ENCODE data around the gene ZNF555. TPM values are rescaled to one million over a fixed set of nuclear protein-coding genes. Genes with fewer than 3 reads are reported as not detected.

Gene ZNF555
- total and polyA plus RNA-seq, 2 of the 13 experiments (the other 11 are each of a cell fraction or from before 2014, with no cell fraction given), result 5.0 to 8.0 TPM

DNA sequence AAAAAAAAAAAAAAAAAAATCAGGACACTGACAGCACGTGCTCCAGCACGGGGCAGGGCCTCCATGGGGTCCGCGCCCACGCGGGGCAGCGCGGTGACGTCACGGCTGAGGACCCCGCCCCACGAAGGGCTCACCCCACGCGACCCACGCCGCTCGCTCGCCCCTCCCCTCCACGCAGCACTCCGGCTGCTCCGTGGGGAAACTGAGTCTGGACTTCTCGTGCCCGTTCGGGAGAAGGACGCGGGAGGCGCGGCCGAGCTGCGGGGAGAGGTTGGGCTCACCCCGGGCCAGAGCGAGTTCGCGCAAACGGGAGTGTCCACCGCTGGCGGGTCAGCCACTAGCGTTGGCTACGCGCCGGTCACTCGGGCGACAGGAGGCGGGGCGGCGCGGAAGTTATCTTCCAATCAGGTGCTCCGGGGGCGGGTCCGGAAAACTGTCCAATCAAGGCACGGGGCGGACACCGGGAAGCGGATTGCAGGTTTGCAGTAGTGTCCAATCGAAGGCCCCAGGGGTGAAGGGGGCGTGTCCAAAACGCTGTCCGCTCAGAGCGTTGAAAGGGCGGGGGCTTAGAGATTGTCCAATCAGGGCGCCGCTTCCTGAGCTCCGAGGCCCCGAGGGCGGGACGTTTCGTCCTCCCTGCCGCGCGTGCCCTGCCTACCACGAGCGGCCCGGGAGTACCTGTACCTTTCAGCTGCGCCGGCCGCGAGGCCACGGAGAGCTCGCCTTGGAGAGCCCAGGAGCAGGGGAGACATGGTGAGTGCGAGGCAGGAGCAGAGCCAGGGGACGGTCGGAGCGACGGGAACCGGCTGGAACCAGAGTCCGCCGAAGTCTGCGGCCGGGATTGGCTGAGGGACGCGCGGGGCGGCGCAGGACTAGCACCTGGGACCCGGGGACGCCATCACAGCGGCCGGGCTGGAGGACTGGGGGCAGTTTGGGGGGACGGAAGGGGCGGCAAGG is 59.3 kb downstream of the ZNF555 start, which contains the start of gene ZNF57 (continued):
- TF ChIP-seq, protein P1, sequence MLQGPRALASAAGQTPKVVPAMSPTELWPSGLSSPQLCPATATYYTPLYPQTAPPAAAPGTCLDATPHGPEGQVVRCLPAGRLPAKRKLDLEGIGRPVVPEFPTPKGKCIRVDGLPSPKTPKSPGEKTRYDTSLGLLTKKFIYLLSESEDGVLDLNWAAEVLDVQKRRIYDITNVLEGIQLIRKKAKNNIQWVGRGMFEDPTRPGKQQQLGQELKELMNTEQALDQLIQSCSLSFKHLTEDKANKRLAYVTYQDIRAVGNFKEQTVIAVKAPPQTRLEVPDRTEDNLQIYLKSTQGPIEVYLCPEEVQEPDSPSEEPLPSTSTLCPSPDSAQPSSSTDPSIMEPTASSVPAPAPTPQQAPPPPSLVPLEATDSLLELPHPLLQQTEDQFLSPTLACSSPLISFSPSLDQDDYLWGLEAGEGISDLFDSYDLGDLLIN (CRISPR knock-in tag; IDR thresholded peaks at IDR 0.05; ENCODE audit: borderline replicate concordance), result no peak
- TF ChIP-seq ZBTB42 (CRISPR knock-in tag; IDR thresholded peaks at IDR 0.05), result no peak
- TF ChIP-seq NFE2L2 (IDR thresholded peaks at IDR 0.05; ENCODE audit: low read length), result no peak
- 0 out of 2 replicates have a peak, but pooled peaks have one; percentile 30 for TF ChIP-seq BRD4 (CRISPR knock-in tag; IDR thresholded peaks at IDR 0.05)
- TF ChIP-seq BCLAF1 (IDR thresholded peaks at IDR 0.05), result no peak
- TF ChIP-seq HNRNPLL (IDR thresholded peaks at IDR 0.05; ENCODE audit: low read depth, low read length, poor library complexity, severe bottlenecking), result peak; percentile 95
- TF ChIP-seq ZNF773 (CRISPR knock-in tag; IDR thresholded peaks at IDR 0.05; ENCODE audit: borderline replicate concordance), result 0 out of 2 replicates have a peak, but pooled peaks have one; percentile 39
- TF ChIP-seq ZNF776 (CRISPR knock-in tag; IDR thresholded peaks at IDR 0.05), result no peak
- peak; percentile 28; the same call in 1 of the 2 replicates for TF ChIP-seq ZNF720 (CRISPR knock-in tag; IDR thresholded peaks at IDR 0.05)
- peak; percentile 56 for TF ChIP-seq MED1 (CRISPR knock-in tag; IDR thresholded peaks at IDR 0.05)
- TF ChIP-seq NCOA2 (CRISPR knock-in tag; IDR thresholded peaks at IDR 0.05), result no peak
- no peak for TF ChIP-seq ZNF674 (CRISPR knock-in tag; IDR thresholded peaks at IDR 0.05; ENCODE audit: low read depth)
- TF ChIP-seq, protein P2, sequence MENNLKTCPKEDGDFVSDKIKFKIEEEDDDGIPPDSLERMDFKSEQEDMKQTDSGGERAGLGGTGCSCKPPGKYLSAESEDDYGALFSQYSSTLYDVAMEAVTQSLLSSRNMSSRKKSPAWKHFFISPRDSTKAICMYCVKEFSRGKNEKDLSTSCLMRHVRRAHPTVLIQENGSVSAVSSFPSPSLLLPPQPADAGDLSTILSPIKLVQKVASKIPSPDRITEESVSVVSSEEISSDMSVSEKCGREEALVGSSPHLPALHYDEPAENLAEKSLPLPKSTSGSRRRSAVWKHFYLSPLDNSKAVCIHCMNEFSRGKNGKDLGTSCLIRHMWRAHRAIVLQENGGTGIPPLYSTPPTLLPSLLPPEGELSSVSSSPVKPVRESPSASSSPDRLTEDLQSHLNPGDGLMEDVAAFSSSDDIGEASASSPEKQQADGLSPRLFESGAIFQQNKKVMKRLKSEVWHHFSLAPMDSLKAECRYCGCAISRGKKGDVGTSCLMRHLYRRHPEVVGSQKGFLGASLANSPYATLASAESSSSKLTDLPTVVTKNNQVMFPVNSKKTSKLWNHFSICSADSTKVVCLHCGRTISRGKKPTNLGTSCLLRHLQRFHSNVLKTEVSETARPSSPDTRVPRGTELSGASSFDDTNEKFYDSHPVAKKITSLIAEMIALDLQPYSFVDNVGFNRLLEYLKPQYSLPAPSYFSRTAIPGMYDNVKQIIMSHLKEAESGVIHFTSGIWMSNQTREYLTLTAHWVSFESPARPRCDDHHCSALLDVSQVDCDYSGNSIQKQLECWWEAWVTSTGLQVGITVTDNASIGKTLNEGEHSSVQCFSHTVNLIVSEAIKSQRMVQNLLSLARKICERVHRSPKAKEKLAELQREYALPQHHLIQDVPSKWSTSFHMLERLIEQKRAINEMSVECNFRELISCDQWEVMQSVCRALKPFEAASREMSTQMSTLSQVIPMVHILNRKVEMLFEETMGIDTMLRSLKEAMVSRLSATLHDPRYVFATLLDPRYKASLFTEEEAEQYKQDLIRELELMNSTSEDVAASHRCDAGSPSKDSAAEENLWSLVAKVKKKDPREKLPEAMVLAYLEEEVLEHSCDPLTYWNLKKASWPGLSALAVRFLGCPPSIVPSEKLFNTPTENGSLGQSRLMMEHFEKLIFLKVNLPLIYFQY (CRISPR knock-in tag; IDR thresholded peaks at IDR 0.05; ENCODE audit: borderline replicate concordance), result peak; percentile 18; the same call in 1 of the 2 replicates
- TF ChIP-seq KLF16 (CRISPR knock-in tag; IDR thresholded peaks at IDR 0.05), result peak in 1 of 2 experiments; percentile 73; a peak in 1 of 4 replicates
- peak; percentile 71; the same call in 1 of the 2 replicates for TF ChIP-seq HNF1B (CRISPR knock-in tag; IDR thresholded peaks at IDR 0.05)
- TF ChIP-seq ZSCAN31 (CRISPR knock-in tag; IDR thresholded peaks at IDR 0.05; ENCODE audit: low read depth), result 0 out of 2 replicates have a peak, but pooled peaks have one; percentile 4
- TF ChIP-seq ZNF747 (CRISPR knock-in tag; IDR thresholded peaks at IDR 0.05; ENCODE audit: borderline replicate concordance), result no peak
